Lung (tissue), 12 donors: ENCODE results near the gene COL15A1. TPM values are rescaled to one million over a fixed set of nuclear protein-coding genes. Genes with fewer than 3 reads are reported as not detected.
A peak's percentile ranks its signal among the peaks of the same experiment; 100 is the strongest.

Source experiments
- ATAC-seq: fragments of 200-7000 bp; cut with Tn5 transposase; one replicate; pipeline ENCODE4 v1.9.1; 2020; ENCODE audit warnings: moderate number of reproducible peaks; ENCODE audit not compliant: insufficient read depth, low FRiP score
- DNase-seq, 3 donors: peaks; one replicate each; pipeline ENCODE4 v3.0.0-alpha.2; 2013 to 2017
- H3K27ac ChIP-seq, 2 donors: one replicate each; pipeline ENCODE4 v1.5.1; 2013; ENCODE audit warnings: mild to moderate bottlenecking in 2 of 2, moderate library complexity in 2 of 2, control low read depth in 1 of 2, inconsistent platforms in 1 of 2, low read depth in 1 of 2, low read length in 1 of 2
- H3K27me3 ChIP-seq, 3 donors: one replicate each; pipeline ENCODE4 v1.5.1; 2013; ENCODE audit warnings: low read length in 2 of 3; ENCODE audit not compliant: control insufficient read depth in 3 of 3, insufficient read depth in 3 of 3
- H3K36me3 ChIP-seq, 4 donors: one replicate each; pipeline ENCODE4 v1.5.1; 2013; ENCODE audit warnings: low read length in 4 of 4, mild to moderate bottlenecking in 1 of 4, moderate library complexity in 1 of 4; ENCODE audit not compliant: control insufficient read depth in 4 of 4, insufficient read depth in 4 of 4
- H3K4me1 ChIP-seq, 5 donors: one replicate each; pipeline ENCODE4 v1.5.1; 2013; ENCODE audit warnings: low read length in 5 of 5, mild to moderate bottlenecking in 2 of 5, moderate library complexity in 1 of 5; ENCODE audit not compliant: control insufficient read depth in 5 of 5, insufficient read depth in 5 of 5
- H3K4me3 ChIP-seq: one replicate; pipeline ENCODE4 v1.5.1; 2013; ENCODE audit warnings: mild to moderate bottlenecking, control low read depth, moderate library complexity
- H3K9ac ChIP-seq, 2 donors: one replicate each; pipeline ENCODE4 v1.5.1; 2013; ENCODE audit warnings: low read length in 2 of 2, control low read depth in 1 of 2; ENCODE audit not compliant: insufficient read depth in 1 of 2
- H3K9me3 ChIP-seq, 4 donors: one replicate each; pipeline ENCODE4 v1.5.1; 2013; ENCODE audit warnings: low read length in 3 of 4, mild to moderate bottlenecking in 1 of 4, moderate library complexity in 1 of 4; ENCODE audit not compliant: control insufficient read depth in 4 of 4, insufficient read depth in 3 of 4
- CTCF ChIP-seq: IDR thresholded peaks from 2 replicates; pipeline ENCODE4 v1.5.1; 2012; ENCODE audit warnings: mild to moderate bottlenecking; ENCODE audit errors: control extremely low read depth, extremely low read depth
- WGBS, 2 donors: extraction: QIAGEN DNeasy Blood & Tissue Kit; methylation state at CpG; one replicate each; pipeline ENCODE4 v1.1.7; 2013; 5-methylcytosine and 5-hydroxymethylcytosine counted together
- polyA plus RNA-seq, 2 donors: library from polyadenylated mRNA; stranded (reverse); fragments of 200-250 nt; gene quantifications; one replicate each; pipeline ENCODE4 v1.2.1, GENCODE V29; 2013
- total RNA-seq, 2 donors: library from RNA; depleted of rRNA in 1 of 2; stranded (reverse); fragments of >200 nt in 1 of 2; gene quantifications; one replicate each; pipeline ENCODE4 v1.2.1, GENCODE V29; 2014 to 2021
- donor health status: control.
- donor health status: control.
- donor health status: Bipolar disorder and iron deficiency.
- donor health status: healthy.
- donor health status: DM: yes; HTN: yes; CAD: no.

COL15A1 gene
- total and polyA plus RNA-seq, 4 donors: 2.9 to 40.5 (median 8.5) TPM

- no peak for DNase-seq
- ATAC-seq: no peak
- WGBS, 2 donors: 93 to 99% methylated on average over 6 of the region's 6 CpGs
- Histone ChIP-seq H3K4me1 (peaks cover 0 to 11% (median 5%) of the 10 kb centered on the region in 5 donors), H3K4me3 (no peak overlapping the region), H3K9me3 (peaks cover 0 to 10% (median 1%) of the 10 kb centered on the region in 4 donors), H3K36me3 (no peaks in the 10 kb centered on the region), H3K27ac (peak overlapping the region; percentile 58 to 80), H3K27me3 (no peaks in the 10 kb centered on the region), H3K9ac (no peak overlapping the region)
- TF ChIP-seq CTCF: no peak
Measured at GRCh38 chr9:98957826-98958225, 14.1 kb downstream of the COL15A1 start.

DNA sequence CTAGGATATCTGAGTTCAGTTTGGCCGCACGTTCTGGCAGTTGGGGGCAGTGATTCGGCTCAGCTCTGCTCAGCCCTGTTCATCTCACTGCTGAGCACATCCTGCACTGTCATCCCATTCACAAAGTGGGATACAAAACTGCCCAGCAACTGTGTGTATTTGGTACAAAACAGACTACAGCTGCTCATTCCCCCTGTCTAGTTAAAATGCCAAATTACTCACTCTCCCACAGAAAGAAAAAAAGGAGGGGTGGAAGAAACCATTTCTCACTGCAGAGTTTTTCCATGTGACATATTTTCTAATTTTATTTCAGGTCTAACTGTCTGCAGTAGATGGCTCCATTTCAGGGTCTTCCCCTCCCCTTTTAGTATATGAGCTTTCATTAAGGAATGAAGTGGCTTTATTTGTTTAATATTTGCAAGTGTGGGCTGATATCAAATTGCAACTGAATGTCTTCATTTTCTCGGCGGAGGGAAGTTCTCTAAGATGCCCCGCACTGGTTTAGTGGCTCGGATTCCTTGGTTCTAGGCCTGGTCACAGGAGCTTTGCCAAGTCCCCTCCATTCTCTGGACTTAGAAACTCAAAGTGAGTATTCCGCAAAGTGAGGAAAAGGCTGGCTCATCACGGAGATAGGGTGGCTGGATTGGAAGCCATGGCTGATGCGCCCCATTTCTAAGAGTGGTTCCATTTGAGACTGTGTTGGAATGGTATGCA lies 14.7 kb downstream of the COL15A1 start:
- peak overlapping the region; percentile 58 to 80 for H3K27ac ChIP-seq
- no peak for TF ChIP-seq CTCF
- peak; percentile 30 to 71 (median 54) for DNase-seq
- peaks cover 0 to 10% (median 1%) of the 10 kb centered on the region in 4 donors for H3K9me3 ChIP-seq
- H3K4me1 ChIP-seq: peaks cover 0 to 11% (median 5%) of the 10 kb centered on the region in 5 donors
- no peaks in the 10 kb centered on the region for H3K27me3 ChIP-seq
- H3K36me3 ChIP-seq: no peaks in the 10 kb centered on the region
- 71 to 86% methylated on average over 10 of the region's 10 CpGs for WGBS, 2 donors
- H3K4me3 ChIP-seq: no peak overlapping the region
- peak; percentile 58 for ATAC-seq
- H3K9ac ChIP-seq: no peak overlapping the region

DNA sequence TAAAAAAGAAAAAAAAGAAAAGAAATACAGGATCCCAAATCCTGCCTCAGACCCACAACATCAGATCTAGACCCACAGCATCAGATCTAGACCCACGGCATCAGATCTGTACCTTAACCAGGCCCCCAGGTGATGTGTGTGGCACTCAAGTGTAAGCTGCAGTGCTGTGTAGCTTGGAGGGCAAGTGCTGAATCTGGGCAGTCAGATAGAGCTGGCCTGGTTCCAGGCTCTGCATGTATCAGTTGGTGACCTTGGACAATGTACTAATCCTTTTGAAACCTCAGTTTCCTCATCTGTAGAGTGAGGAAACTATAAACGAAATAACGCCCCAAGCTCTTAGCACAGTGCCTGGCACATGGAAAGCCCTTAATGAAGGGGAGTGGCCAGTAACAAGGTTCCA lies 16.7 kb downstream of the COL15A1 start:
- no peaks in the 10 kb centered on the region for H3K27me3 ChIP-seq
- ATAC-seq (no peak), DNase-seq (no peak)
- no peak overlapping the region for H3K27ac ChIP-seq
- peaks cover 3 to 8% (median 5%) of the 10 kb centered on the region in 5 donors for H3K4me1 ChIP-seq
- no peak overlapping the region for H3K9ac ChIP-seq
- peaks cover 0 to 10% (median 1%) of the 10 kb centered on the region in 4 donors for H3K9me3 ChIP-seq
- H3K4me3 ChIP-seq: no peak overlapping the region
- WGBS, 2 donors: 69 to 85% methylated on average over 3 of the region's 3 CpGs
- no peaks in the 10 kb centered on the region for H3K36me3 ChIP-seq
- no peak for TF ChIP-seq CTCF
